ENCODE data around the gene PITRM1.

The PITRM1 gene

GRCh38 chr10:3132036-3133025, 40.3 kb downstream of the PITRM1 start:
- no peak overlapping the region for H3K4me2 ChIP-seq
- no peaks in the 10 kb centered on the region for H3K27me3 ChIP-seq
- peaks cover 0 to 25% (median 4%) of the 10 kb centered on the region in 10 experiments; a peak in 17 of 20 replicates for H3K4me1 ChIP-seq
- no peak for TF ChIP-seq Cebpa-rat (IDR thresholded peaks at IDR 0.05)
- H4K20me1 ChIP-seq, result peaks cover 0 to 90% (median 57%) of the 10 kb centered on the region in 11 experiments; a peak in 19 of 22 replicates
- peaks cover 98 to 100% (median 100%) of the 10 kb centered on the region in 11 experiments for H3K36me3 ChIP-seq
- no peak overlapping the region for H3K27ac ChIP-seq
- no peak overlapping the region for H3K4me3 ChIP-seq
- peaks cover 0 to 8% (median 0%) of the 10 kb centered on the region in 11 experiments; a peak in 1 of 22 replicates for H3K9me3 ChIP-seq (replicated peaks in 1 of 11)
- no peak overlapping the region for H3K9ac ChIP-seq

GRCh38 chr10:3131098-3131497, 41.5 kb downstream of the PITRM1 start:
- H3K9ac ChIP-seq, result no peak overlapping the region
- peaks cover 12 to 38% (median 17%) of the 10 kb centered on the region in 10 experiments for H3K4me1 ChIP-seq
- H3K27ac ChIP-seq, result no peak overlapping the region
- peaks cover 85 to 100% (median 90%) of the 10 kb centered on the region in 11 experiments for H3K36me3 ChIP-seq
- no peaks in the 10 kb centered on the region for H3K27me3 ChIP-seq
- TF ChIP-seq Cebpa-rat (IDR thresholded peaks at IDR 0.05), result no peak
- peaks cover 0 to 8% (median 0%) of the 10 kb centered on the region in 11 experiments; a peak in 1 of 22 replicates for H3K9me3 ChIP-seq (replicated peaks in 1 of 11)
- peaks cover 8 to 92% (median 63%) of the 10 kb centered on the region in 11 experiments; a peak in 20 of 22 replicates for H4K20me1 ChIP-seq
- H3K4me3 ChIP-seq, result no peak overlapping the region
- H3K4me2 ChIP-seq, result no peak overlapping the region

DNA sequence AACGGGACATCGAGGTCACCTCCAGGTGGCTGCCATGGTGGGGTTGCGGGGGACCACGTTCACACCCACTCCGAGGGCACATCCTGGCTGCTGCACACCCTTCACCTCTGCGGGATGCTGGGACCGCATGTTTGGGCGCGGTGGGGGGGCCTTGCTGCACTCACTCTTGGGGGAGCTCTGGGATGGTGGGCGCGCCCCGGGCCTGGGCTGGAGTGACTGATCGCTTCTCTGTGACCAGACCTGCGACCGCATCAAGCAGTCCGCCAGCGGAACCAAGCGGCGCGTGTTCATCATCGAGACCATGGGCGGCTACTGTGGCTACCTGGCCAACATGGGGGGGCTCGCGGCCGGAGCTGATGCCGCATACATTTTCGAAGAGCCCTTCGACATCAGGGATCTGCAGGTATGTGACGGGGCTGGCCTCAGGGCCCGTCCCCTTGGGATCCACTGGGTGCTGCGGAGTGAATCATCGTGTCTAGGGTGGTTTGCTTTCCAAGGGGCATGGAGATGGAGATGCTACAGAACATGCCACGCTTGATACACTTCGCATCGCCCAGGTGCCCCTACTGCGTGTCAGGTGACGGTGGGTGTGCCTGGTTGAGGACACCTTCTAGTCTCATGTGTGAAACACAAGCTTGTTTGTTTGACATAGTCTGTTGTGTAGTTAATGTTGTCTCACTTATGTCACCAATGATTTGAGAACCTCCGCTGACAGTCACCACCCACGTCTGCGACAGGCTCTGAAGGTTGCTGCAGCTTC, 42.8 kb downstream of the PITRM1 start:
- Histone ChIP-seq H3K9me3 (replicated peaks in 1 of 11) (peaks cover 0 to 8% (median 0%) of the 10 kb centered on the region in 11 experiments; a peak in 1 of 22 replicates), H3K4me2 (no peak overlapping the region), H4K20me1 (peaks cover 8 to 92% (median 66%) of the 10 kb centered on the region in 11 experiments; a peak in 20 of 22 replicates), H3K4me1 (peaks cover 25 to 44% (median 30%) of the 10 kb centered on the region in 10 experiments), H3K27ac (no peak overlapping the region), H3K9ac (no peak overlapping the region), H3K36me3 (peaks cover 84 to 100% (median 89%) of the 10 kb centered on the region in 11 experiments), H3K4me3 (no peak overlapping the region), H3K27me3 (no peaks in the 10 kb centered on the region)
- TF ChIP-seq Cebpa-rat (IDR thresholded peaks at IDR 0.05), result no peak

DNA sequence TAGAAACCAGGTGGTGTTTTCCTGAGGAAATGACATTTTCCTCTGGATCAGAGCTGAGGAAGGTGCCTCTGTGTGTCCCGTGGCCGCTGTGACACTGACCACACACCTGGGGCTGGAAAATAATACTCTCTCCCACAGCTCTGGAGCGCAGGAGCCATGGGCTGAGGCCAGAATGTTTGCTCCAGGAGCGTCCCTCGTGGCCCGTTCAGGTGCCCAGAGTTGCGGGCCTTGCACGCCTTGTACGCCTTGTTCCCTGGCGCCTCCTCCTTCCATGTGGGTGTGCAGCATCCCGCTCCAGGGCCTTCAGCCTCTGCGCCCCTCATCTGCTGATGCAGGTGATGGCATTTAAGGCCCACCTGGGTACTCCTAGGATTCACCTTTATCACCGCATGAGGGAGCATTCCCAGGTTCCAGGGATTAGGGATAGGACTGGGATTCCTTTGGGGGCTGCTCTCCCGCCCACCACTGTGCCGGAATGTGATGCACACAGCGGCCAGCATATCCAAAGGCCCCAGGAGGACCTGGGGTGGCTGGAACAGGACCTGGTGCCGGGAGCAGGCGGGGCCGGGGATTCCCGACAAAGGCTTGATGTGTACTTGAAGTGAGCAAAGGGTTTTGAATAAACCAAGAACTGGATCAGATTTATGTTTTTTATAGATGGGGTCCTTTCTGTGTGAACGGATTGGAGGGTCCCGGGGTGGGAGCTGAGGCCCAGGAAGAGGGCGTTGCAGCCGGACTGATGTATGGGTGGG, 44.0 kb downstream of the PITRM1 start:
- peaks cover 28 to 41% (median 35%) of the 10 kb centered on the region in 10 experiments for H3K4me1 ChIP-seq
- TF ChIP-seq Cebpa-rat (IDR thresholded peaks at IDR 0.05), result no peak
- H3K27me3 ChIP-seq, result no peaks in the 10 kb centered on the region
- H4K20me1 ChIP-seq, result peaks cover 8 to 95% (median 74%) of the 10 kb centered on the region in 11 experiments; a peak in 20 of 22 replicates
- no peak overlapping the region for H3K9ac ChIP-seq
- H3K36me3 ChIP-seq, result peaks cover 83 to 100% (median 87%) of the 10 kb centered on the region in 11 experiments
- peaks cover 0 to 8% (median 0%) of the 10 kb centered on the region in 11 experiments; a peak in 1 of 22 replicates for H3K9me3 ChIP-seq (replicated peaks in 1 of 11)
- H3K4me3 ChIP-seq, result no peak overlapping the region
- no peak overlapping the region for H3K4me2 ChIP-seq
- H3K27ac ChIP-seq, result no peak overlapping the region

GRCh38 chr10:3127921-3128320, 44.7 kb downstream of the PITRM1 start:
- Histone ChIP-seq H3K27ac (no peak overlapping the region), H3K4me2 (peak overlapping the region in 3 of 11 experiments; percentile 82 to 96 (median 92); a peak in 7 of 22 replicates), H3K9me3 (replicated peaks in 1 of 11) (peaks cover 0 to 8% (median 0%) of the 10 kb centered on the region in 11 experiments; a peak in 1 of 22 replicates), H3K4me1 (peaks cover 28 to 41% (median 35%) of the 10 kb centered on the region in 10 experiments), H3K36me3 (peaks cover 83 to 100% (median 87%) of the 10 kb centered on the region in 11 experiments), H3K9ac (no peak overlapping the region), H3K27me3 (no peaks in the 10 kb centered on the region), H4K20me1 (peaks cover 8 to 95% (median 81%) of the 10 kb centered on the region in 11 experiments; a peak in 20 of 22 replicates), H3K4me3 (no peak overlapping the region)
- TF ChIP-seq Cebpa-rat (IDR thresholded peaks at IDR 0.05), result no peak

- TF ChIP-seq Cebpa-rat (IDR thresholded peaks at IDR 0.05), result no peak
- peak overlapping the region in 10 of 11 experiments; percentile 10 to 72 (median 30); a peak in 13 of 22 replicates for H3K9ac ChIP-seq
- peaks cover 0 to 8% (median 0%) of the 10 kb centered on the region in 11 experiments; a peak in 1 of 22 replicates for H3K9me3 ChIP-seq (replicated peaks in 1 of 11)
- H4K20me1 ChIP-seq, result peaks cover 8 to 95% (median 81%) of the 10 kb centered on the region in 11 experiments; a peak in 20 of 22 replicates
- peak overlapping the region in 5 of 11 experiments; percentile 8 to 60 (median 56); a peak in 9 of 22 replicates for H3K27ac ChIP-seq
- H3K4me3 ChIP-seq, result peak overlapping the region in 3 of 10 experiments; percentile 4 to 24 (median 22); a peak in 5 of 20 replicates
- no peaks in the 10 kb centered on the region for H3K27me3 ChIP-seq
- peaks cover 28 to 47% (median 35%) of the 10 kb centered on the region in 10 experiments for H3K4me1 ChIP-seq
- H3K36me3 ChIP-seq, result peaks cover 83 to 100% (median 87%) of the 10 kb centered on the region in 11 experiments
- H3K4me2 ChIP-seq, result peak overlapping the region; percentile 60 to 96 (median 82)
Observed at GRCh38 chr10:3126741-3127346, 45.7 kb downstream of the PITRM1 start.

- no peak for TF ChIP-seq Cebpa-rat (IDR thresholded peaks at IDR 0.05)
- peak overlapping the region; percentile 60 to 96 (median 82) for H3K4me2 ChIP-seq
- peak overlapping the region in 9 of 11 experiments; percentile 10 to 72 (median 37); a peak in 13 of 22 replicates for H3K9ac ChIP-seq
- peaks cover 82 to 100% (median 87%) of the 10 kb centered on the region in 11 experiments for H3K36me3 ChIP-seq
- H4K20me1 ChIP-seq, result peaks cover 8 to 95% (median 83%) of the 10 kb centered on the region in 11 experiments; a peak in 20 of 22 replicates
- H3K4me1 ChIP-seq, result peaks cover 28 to 47% (median 35%) of the 10 kb centered on the region in 10 experiments
- peaks cover 0 to 8% (median 0%) of the 10 kb centered on the region in 11 experiments; a peak in 1 of 22 replicates for H3K9me3 ChIP-seq (replicated peaks in 1 of 11)
- H3K27me3 ChIP-seq, result no peaks in the 10 kb centered on the region
- H3K27ac ChIP-seq, result peak overlapping the region in 7 of 11 experiments; percentile 8 to 60 (median 55); a peak in 10 of 22 replicates
- H3K4me3 ChIP-seq, result peak overlapping the region in 5 of 10 experiments; percentile 4 to 24 (median 11); a peak in 4 of 20 replicates
Observed at GRCh38 chr10:3126249-3126648, 46.3 kb downstream of the PITRM1 start.
